HG03575 (cell line): Measurements from ENCODE around the gene SFTPD.
"Not testable (repeated sequence)": the region's sequence is repeated elsewhere in the genome, so short reads cannot be mapped to it uniquely, and the experiment has no call there.

ENCODE experiments used
- ATAC-seq: cut with Tn5 transposase; IDR thresholded peaks from one replicate; pipeline ENCODE4 v1.9.1; 2021; ENCODE audit not compliant: unreplicated experiment, insufficient number of reproducible peaks, low FRiP score; ENCODE audit errors: extremely low read depth

Gene SFTPD

GRCh38 chr10:79929409-79929904, 19.4 kb downstream of the SFTPD start:
- no peak for ATAC-seq

- ATAC-seq, result no peak
These were observed 20.8 kb downstream of the SFTPD start for GRCh38 chr10:79928028-79928583.

GRCh38 chr10:79927111-79927828, 21.6 kb downstream of the SFTPD start:
- ATAC-seq, result no peak

- ATAC-seq, result no peak
These were observed 22.9 kb downstream of the SFTPD start for GRCh38 chr10:79926037-79926436.

- ATAC-seq, result no peak
These were observed 23.3 kb downstream of the SFTPD start for GRCh38 chr10:79925614-79926013.

- no peak for ATAC-seq
These were observed 25.2 kb downstream of the SFTPD start for GRCh38 chr10:79923669-79924068.

GRCh38 chr10:79923145-79923544, 25.8 kb downstream of the SFTPD start:
- no peak for ATAC-seq

GRCh38 chr10:79922011-79922412, 26.9 kb downstream of the SFTPD start:
- not testable (repeated sequence) for ATAC-seq

GRCh38 chr10:79915838-79916237, 33.1 kb downstream of the SFTPD start:
- not testable (repeated sequence) for ATAC-seq

- ATAC-seq, result not testable (repeated sequence)
These were observed 34.4 kb downstream of the SFTPD start for GRCh38 chr10:79914512-79914911.

GRCh38 chr10:79910836-79911235, 38.1 kb downstream of the SFTPD start:
- ATAC-seq, result no peak

- no peak for ATAC-seq
These were observed 38.6 kb downstream of the SFTPD start for GRCh38 chr10:79910344-79910743.

GRCh38 chr10:79905322-79906314, 43.3 kb downstream of the SFTPD start:
- no peak for ATAC-seq

- ATAC-seq, result no peak
These were observed 44.1 kb downstream of the SFTPD start for GRCh38 chr10:79904671-79905321.

GRCh38 chr10:79901571-79901970, 47.3 kb downstream of the SFTPD start:
- ATAC-seq, result not testable (repeated sequence)

GRCh38 chr10:79898597-79899325, 50.1 kb downstream of the SFTPD start:
- ATAC-seq, result no peak

GRCh38 chr10:79892896-79893295, 56.0 kb downstream of the SFTPD start:
- ATAC-seq, result not testable (repeated sequence)

GRCh38 chr10:79890469-79890868, 58.4 kb downstream of the SFTPD start:
- no peak for ATAC-seq
